Neural crest cell (in vitro differentiated cells): ENCODE data around the gene KXD1. TPM values are rescaled to one million over a fixed set of nuclear protein-coding genes. Genes with fewer than 3 reads are reported as not detected.
A peak's percentile ranks its signal among the peaks of the same experiment; 100 is the strongest.

Source experiments
- DNase-seq: peaks from one replicate; pipeline ENCODE4 v3.0.0; 2021; ENCODE audit warnings: low read depth, mixed read lengths, low spot score
- H3K27ac Mint-ChIP-seq: one replicate; pipeline ENCODE4 v1.8.0; 2021; ENCODE audit warnings: mild to moderate bottlenecking, mixed read lengths; ENCODE audit not compliant: unreplicated experiment
- H3K27me3 Mint-ChIP-seq: 2 replicates; pipeline ENCODE4 v1.8.0; 2021; ENCODE audit warnings: low read depth, mild to moderate bottlenecking, mixed read lengths
- H3K36me3 Mint-ChIP-seq: 2 replicates; pipeline ENCODE4 v1.8.0; 2021; ENCODE audit warnings: low read depth, mild to moderate bottlenecking, mixed read lengths
- H3K4me1 Mint-ChIP-seq: 2 replicates; pipeline ENCODE4 v1.8.0; 2021; ENCODE audit warnings: mixed read lengths
- H3K4me3 Mint-ChIP-seq: one replicate; pipeline ENCODE4 v1.8.0; 2021; ENCODE audit warnings: mild to moderate bottlenecking, mixed read lengths
- H3K9me3 Mint-ChIP-seq: 2 replicates; pipeline ENCODE4 v1.8.0; 2021; ENCODE audit warnings: mixed read lengths
- total RNA-seq: library from RNA; stranded (reverse); gene quantifications from 2 replicates; pipeline ENCODE4 v1.2.1, GENCODE V29; 2021
- TF ChIP-seq, protein P1 (sequence below): fragments of 200-600 bp; sonication (generic); conservative IDR thresholded peaks from 2 replicates; pipeline ENCODE4 v1.5.0; 2021; ENCODE audit warnings: antibody characterized with exemption, mild to moderate bottlenecking

Gene KXD1
- total RNA-seq, 1 donor from 2014 or later = 88.5 TPM

DNA sequence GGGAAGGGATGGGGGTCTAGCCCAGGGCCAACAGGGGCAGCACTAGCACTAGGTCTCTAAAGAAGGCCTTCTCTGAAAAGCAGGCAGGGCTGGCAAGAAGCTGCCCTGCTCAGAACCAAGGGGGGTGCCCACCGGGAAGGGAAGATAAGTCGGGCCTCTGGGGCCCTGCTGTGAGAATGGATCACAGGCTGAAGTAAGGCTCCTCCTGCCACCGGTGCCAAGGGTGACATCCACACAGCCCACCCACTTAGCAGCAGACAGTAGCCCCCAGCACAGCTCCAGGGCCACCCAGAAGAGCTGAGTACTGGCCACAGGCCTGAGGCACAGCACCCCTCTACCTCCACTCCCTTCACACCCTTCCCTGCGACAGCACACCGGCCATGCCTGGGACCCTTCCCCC, 41.7 kb upstream of the KXD1 start:
- no peak for DNase-seq
- Mint-ChIP-seq H3K9me3 (no peaks in the 10 kb centered on the region), H3K4me1 (peaks cover 27% of the 10 kb centered on the region), H3K4me3 (peak overlapping the region; percentile 70), H3K27me3 (no peaks in the 10 kb centered on the region), H3K27ac (no peak overlapping the region), H3K36me3 (no peaks in the 10 kb centered on the region)
- TF ChIP-seq, protein P1, sequence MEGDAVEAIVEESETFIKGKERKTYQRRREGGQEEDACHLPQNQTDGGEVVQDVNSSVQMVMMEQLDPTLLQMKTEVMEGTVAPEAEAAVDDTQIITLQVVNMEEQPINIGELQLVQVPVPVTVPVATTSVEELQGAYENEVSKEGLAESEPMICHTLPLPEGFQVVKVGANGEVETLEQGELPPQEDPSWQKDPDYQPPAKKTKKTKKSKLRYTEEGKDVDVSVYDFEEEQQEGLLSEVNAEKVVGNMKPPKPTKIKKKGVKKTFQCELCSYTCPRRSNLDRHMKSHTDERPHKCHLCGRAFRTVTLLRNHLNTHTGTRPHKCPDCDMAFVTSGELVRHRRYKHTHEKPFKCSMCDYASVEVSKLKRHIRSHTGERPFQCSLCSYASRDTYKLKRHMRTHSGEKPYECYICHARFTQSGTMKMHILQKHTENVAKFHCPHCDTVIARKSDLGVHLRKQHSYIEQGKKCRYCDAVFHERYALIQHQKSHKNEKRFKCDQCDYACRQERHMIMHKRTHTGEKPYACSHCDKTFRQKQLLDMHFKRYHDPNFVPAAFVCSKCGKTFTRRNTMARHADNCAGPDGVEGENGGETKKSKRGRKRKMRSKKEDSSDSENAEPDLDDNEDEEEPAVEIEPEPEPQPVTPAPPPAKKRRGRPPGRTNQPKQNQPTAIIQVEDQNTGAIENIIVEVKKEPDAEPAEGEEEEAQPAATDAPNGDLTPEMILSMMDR = no peak

DNA sequence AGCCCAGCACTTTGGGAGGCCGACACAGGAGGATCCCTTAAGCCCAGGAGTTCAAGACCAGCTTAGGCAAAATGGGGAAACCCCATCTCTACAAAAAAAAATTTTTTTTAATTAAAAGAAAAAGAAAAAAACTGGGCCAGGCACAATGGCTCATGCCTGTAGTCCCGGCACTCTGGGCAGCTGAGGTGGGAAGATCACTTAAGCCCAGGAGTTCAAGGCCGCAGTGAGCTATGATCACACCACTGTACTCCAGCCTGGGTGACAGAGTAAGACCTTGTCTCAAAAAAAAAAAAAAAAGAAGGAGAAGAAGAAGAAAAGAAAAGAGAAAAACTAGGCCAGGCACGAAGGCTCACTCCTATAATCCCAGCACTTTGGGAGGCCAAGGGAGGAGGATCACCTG, 40.1 kb upstream of the KXD1 start:
- no peaks in the 10 kb centered on the region for H3K9me3 Mint-ChIP-seq
- no peak overlapping the region for H3K4me3 Mint-ChIP-seq
- no peak for DNase-seq
- no peak overlapping the region for H3K27ac Mint-ChIP-seq
- no peaks in the 10 kb centered on the region for H3K27me3 Mint-ChIP-seq
- peaks cover 38% of the 10 kb centered on the region for H3K4me1 Mint-ChIP-seq
- H3K36me3 Mint-ChIP-seq = no peaks in the 10 kb centered on the region
- TF ChIP-seq, protein P1 = no peak

DNA sequence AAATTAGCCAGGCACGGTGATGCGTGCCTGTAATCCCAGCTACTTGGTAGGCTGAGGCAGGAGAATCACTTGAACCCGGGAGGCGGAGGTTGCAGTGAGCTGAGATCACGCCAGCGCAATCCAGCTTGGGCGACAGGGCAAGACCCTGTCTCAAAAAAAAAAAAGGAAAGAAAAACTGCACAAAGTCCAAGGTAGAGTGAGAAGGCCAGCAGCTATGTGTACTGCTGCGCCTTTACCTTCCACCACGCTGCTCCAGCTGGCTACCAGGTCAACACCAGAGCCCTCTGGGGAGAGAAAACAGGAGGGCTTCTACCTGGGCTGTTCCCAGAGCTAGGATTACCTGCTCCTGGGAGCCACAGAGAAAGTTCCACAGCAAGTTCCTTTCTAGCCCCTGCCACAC, 39.0 kb upstream of the KXD1 start:
- peak overlapping the region; percentile 62 for H3K4me3 Mint-ChIP-seq
- no peaks in the 10 kb centered on the region for H3K27me3 Mint-ChIP-seq
- H3K4me1 Mint-ChIP-seq = peaks cover 34% of the 10 kb centered on the region
- TF ChIP-seq, protein P1 = no peak
- no peak overlapping the region for H3K27ac Mint-ChIP-seq
- DNase-seq = no peak
- no peaks in the 10 kb centered on the region for H3K36me3 Mint-ChIP-seq
- H3K9me3 Mint-ChIP-seq = no peaks in the 10 kb centered on the region

DNA sequence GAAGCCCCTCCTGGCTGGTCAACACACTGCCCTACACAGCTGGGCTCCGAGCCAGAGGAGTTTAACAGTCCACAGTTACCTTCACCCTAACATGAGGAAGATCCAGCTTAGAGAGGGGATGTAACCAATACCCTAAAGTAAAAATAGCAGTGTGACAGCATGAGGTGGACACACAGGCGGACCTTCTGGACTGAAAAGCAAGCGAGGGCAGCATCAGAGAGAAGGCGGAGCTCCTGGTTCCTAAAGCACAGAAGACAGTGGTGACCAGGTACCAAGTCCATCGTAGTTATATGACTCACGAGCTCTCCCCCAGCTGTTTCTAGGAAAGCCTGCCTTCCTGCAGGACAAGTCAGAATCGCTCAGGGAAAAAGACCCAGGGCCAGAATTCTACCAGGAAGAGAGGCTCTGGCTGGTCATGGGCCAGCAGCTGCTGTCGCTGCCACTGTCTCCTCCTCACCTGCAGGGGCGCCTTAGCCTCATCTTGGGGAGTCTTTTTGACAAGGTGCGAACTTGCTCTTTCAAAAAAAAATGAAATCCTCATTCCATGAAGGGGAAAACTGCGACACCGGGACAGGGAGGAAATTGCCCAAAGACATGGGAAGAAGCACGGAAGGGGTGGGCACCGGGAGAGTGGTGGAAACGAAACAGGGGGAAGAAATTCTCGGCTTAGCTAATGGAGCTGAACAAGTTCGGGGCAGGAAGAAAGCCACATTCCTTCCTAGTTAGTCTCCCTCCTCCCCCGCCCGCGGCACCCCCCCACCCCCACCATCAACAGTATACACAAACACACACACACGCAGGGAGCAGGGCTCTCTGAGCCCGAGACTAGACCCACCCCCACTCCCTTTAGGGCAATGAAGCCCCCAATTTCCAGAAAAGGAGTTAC, 37.5 kb upstream of the KXD1 start:
- peak; percentile 20 for DNase-seq
- no peaks in the 10 kb centered on the region for H3K27me3 Mint-ChIP-seq
- peak overlapping the region; percentile 89 for H3K4me3 Mint-ChIP-seq
- H3K36me3 Mint-ChIP-seq = no peaks in the 10 kb centered on the region
- no peaks in the 10 kb centered on the region for H3K9me3 Mint-ChIP-seq
- H3K4me1 Mint-ChIP-seq = peaks cover 25% of the 10 kb centered on the region
- no peak overlapping the region for H3K27ac Mint-ChIP-seq
- TF ChIP-seq, protein P1 = peak; percentile 75

DNA sequence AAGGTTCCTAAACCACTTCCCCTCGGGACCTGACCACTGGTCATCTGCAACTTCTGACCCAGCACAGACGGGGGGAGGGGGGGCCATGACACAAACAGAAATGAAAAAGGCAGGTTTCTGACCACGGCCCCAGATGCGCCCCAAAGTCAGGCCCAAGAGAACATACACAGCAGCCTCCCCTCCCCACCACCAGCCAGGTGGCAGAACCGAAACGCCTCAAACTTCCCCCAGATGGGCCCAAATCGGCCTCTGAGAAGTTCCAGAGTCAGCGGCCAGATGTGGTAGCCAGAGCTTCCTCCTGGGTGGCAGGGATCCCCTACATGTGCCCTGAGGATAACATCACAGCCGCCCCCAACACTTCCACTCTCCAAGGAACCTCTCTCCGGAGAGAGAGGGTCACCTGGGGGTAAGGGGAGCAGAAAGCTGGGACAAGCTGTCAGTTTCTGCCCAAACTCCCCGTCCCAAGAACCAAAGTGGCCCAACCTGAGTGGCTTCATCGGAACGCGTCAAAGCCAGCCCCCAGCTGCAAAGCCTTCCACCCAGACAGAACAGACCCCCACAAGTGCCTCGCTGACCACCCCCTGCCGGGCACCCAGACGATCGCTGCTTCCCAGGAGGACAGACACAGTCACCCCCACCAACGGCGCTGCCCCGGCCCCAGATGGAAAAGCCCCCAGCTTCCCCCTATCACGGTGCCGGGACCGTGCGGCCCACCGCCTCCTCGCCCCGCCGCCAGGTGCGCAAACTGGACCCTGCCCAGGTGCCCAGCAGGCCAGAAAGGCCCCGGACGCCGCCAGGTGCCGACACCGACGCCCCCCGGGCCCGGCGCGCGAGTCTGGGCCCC, 36.6 kb upstream of the KXD1 start:
- Mint-ChIP-seq H3K27me3 (no peaks in the 10 kb centered on the region), H3K4me1 (peaks cover 21% of the 10 kb centered on the region), H3K27ac (peak overlapping the region; percentile 88), H3K9me3 (no peaks in the 10 kb centered on the region), H3K36me3 (no peaks in the 10 kb centered on the region), H3K4me3 (peak overlapping the region; percentile 98)
- TF ChIP-seq, protein P1 = peak; percentile 32
- peak; percentile 33 for DNase-seq
